ENCODE results near the gene HSPA2. TPM values are rescaled to one million over a fixed set of nuclear protein-coding genes. Genes with fewer than 3 reads are reported as not detected.

Gene HSPA2
- total and polyA plus RNA-seq, 2 of the 13 experiments (the other 11 are each of a cell fraction or from before 2014, with no cell fraction given) = 0.15 to 0.27 TPM

- peak; percentile 62; the same call in 1 of the 2 replicates for TF ChIP-seq RXRA (CRISPR knock-in tag; IDR thresholded peaks at IDR 0.05)
- TF ChIP-seq HCFC1 (IDR thresholded peaks at IDR 0.05; ENCODE audit: low read depth, low read length) = no peak
- TF ChIP-seq ZNF451 (CRISPR knock-in tag; IDR thresholded peaks at IDR 0.05) = 0 out of 2 replicates have a peak, but pooled peaks have one; percentile 31
- TF ChIP-seq SRY (CRISPR knock-in tag; IDR thresholded peaks at IDR 0.05) = peak; percentile 76; the same call in 1 of the 2 replicates
- peak; percentile 81 for TF ChIP-seq ZNF768 (CRISPR knock-in tag; IDR thresholded peaks at IDR 0.05)
- TF ChIP-seq ZGPAT (CRISPR knock-in tag; IDR thresholded peaks at IDR 0.05) = peak; percentile 62; the same call in 1 of the 2 replicates
- TF ChIP-seq NFKB2 (CRISPR knock-in tag; IDR thresholded peaks at IDR 0.05; ENCODE audit: borderline replicate concordance) = peak; percentile 51; the same call in 1 of the 2 replicates
- 0 out of 2 replicates have a peak, but pooled peaks have one; percentile 22 for TF ChIP-seq HDAC1 (CRISPR knock-in tag; IDR thresholded peaks at IDR 0.05)
- TF ChIP-seq ZNF75D (CRISPR knock-in tag; IDR thresholded peaks at IDR 0.05; ENCODE audit: borderline replicate concordance) = no peak
- peak; percentile 13 for TF ChIP-seq SRSF1 (optimal IDR thresholded peaks at IDR 0.05; ENCODE audit: low read depth, low read length)
- no peak for TF ChIP-seq NFRKB (IDR thresholded peaks at IDR 0.05)
- no peak for TF ChIP-seq ZKSCAN5 (CRISPR knock-in tag; IDR thresholded peaks at IDR 0.05)
- TF ChIP-seq TEF (CRISPR knock-in tag; IDR thresholded peaks at IDR 0.05) = 0 out of 2 replicates have a peak, but pooled peaks have one; percentile 3
- TF ChIP-seq MED8 (CRISPR knock-in tag; IDR thresholded peaks at IDR 0.05; ENCODE audit: insufficient replicate concordance) = peak; percentile 19
- TF ChIP-seq ARID2 (CRISPR knock-in tag; IDR thresholded peaks at IDR 0.05; ENCODE audit: borderline replicate concordance) = no peak
- no peak for TF ChIP-seq MAZ (IDR thresholded peaks at IDR 0.05; ENCODE audit: borderline replicate concordance, low read depth, low read length)
- no peak for TF ChIP-seq MAZ (CRISPR knock-in tag; IDR thresholded peaks at IDR 0.05; ENCODE audit: low read depth)
- no peak for TF ChIP-seq LCORL (IDR thresholded peaks at IDR 0.05)
- TF ChIP-seq LCORL (CRISPR knock-in tag; IDR thresholded peaks at IDR 0.05) = peak; percentile 50; the same call in 1 of the 2 replicates
- TF ChIP-seq ZNF225 (CRISPR knock-in tag; IDR thresholded peaks at IDR 0.05) = peak; percentile 28; the same call in 1 of the 2 replicates
- no peak for TF ChIP-seq ZNF629 (CRISPR knock-in tag; conservative IDR thresholded peaks at IDR 0.05)
- TF ChIP-seq AFF4 (CRISPR knock-in tag; IDR thresholded peaks at IDR 0.05) = peak; percentile 8; the same call in 1 of the 2 replicates
- no peak for TF ChIP-seq JUN (CRISPR knock-in tag; IDR thresholded peaks at IDR 0.05)
- no peak for TF ChIP-seq ZBTB7A (CRISPR knock-in tag; IDR thresholded peaks at IDR 0.05)
- peak; percentile 13 for TF ChIP-seq ZBTB2 (CRISPR knock-in tag; IDR thresholded peaks at IDR 0.05; ENCODE audit: low read depth)
These were observed 36.1 kb upstream of the HSPA2 start, which contains the start of gene ZBTB1 (continued) for GRCh38 chr14:64504310-64504896.
